Mesenchymal stem cell (in vitro differentiated cells and primary cell): ENCODE data around the gene HDAC4.

Experiments
- DNase-seq: peaks from one replicate; pipeline ENCODE4 v3.0.0-alpha.2; 2013
- H2AFZ ChIP-seq: one replicate; pipeline ENCODE4 v1.6.1; 2013; ENCODE audit warnings: low read depth, mild to moderate bottlenecking, control low read depth, inconsistent platforms, low read length, moderate library complexity
- H2AK5ac ChIP-seq: 2 replicates; pipeline ENCODE4 v1.6.1; 2013; ENCODE audit warnings: low read length, moderate library complexity, mild to moderate bottlenecking, inconsistent platforms; ENCODE audit not compliant: severe bottlenecking
- H2BK120ac ChIP-seq: one replicate; pipeline ENCODE4 v1.6.1; 2013; ENCODE audit warnings: low read depth, mild to moderate bottlenecking, inconsistent platforms, low read length, moderate library complexity
- H2BK12ac ChIP-seq, 2 experiments: one replicate each; pipeline ENCODE4 v1.6.1; 2013; ENCODE audit warnings: inconsistent platforms in 2 of 2, low read length in 2 of 2, mild to moderate bottlenecking in 2 of 2, moderate library complexity in 2 of 2, control low read depth in 1 of 2
- H2BK15ac ChIP-seq: one replicate; pipeline ENCODE4 v1.6.1; 2013; ENCODE audit warnings: mild to moderate bottlenecking, low read depth, inconsistent platforms; ENCODE audit not compliant: poor library complexity, severe bottlenecking
- H2BK5ac ChIP-seq: 2 replicates; pipeline ENCODE4 v1.6.1; 2013; ENCODE audit warnings: low read depth, mild to moderate bottlenecking, low read length, control low read depth, inconsistent platforms; ENCODE audit not compliant: poor library complexity, severe bottlenecking
- H3K14ac ChIP-seq, 2 experiments: one replicate each; pipeline ENCODE4 v1.6.1; 2013; ENCODE audit warnings: inconsistent platforms in 2 of 2, low read length in 2 of 2, control low read depth in 1 of 2, mild to moderate bottlenecking in 1 of 2, moderate library complexity in 1 of 2
- H3K18ac ChIP-seq, 2 experiments: one replicate each; pipeline ENCODE4 v1.6.1; 2013; ENCODE audit warnings: inconsistent platforms in 2 of 2, low read length in 2 of 2, control low read depth in 1 of 2, low read depth in 1 of 2, mild to moderate bottlenecking in 1 of 2
- H3K23ac ChIP-seq, 2 experiments: one replicate each; pipeline ENCODE4 v1.6.1; 2013; ENCODE audit warnings: inconsistent platforms in 2 of 2, low read length in 2 of 2, mild to moderate bottlenecking in 2 of 2, moderate library complexity in 2 of 2, control low read depth in 1 of 2
- H3K27ac ChIP-seq: 2 replicates; pipeline ENCODE4 v1.5.1; 2013; ENCODE audit warnings: mild to moderate bottlenecking, moderate library complexity, low read length, control low read depth, inconsistent platforms; ENCODE audit not compliant: poor library complexity, severe bottlenecking
- H3K27me3 ChIP-seq, 2 experiments: 2 replicates each; pipeline versions ENCODE4 v1.6.1 to v1.7.0; 2013; ENCODE audit warnings: low read length in 2 of 2, mild to moderate bottlenecking in 2 of 2, moderate library complexity in 2 of 2, control low read depth in 1 of 2, inconsistent platforms in 1 of 2; ENCODE audit not compliant: control insufficient read depth in 1 of 2, insufficient read depth in 1 of 2
- H3K36me3 ChIP-seq, 2 experiments: 2 replicates each; pipeline versions ENCODE4 v1.6.1 to v1.7.0; 2013; ENCODE audit warnings: low read length in 2 of 2, control low read depth in 1 of 2, inconsistent platforms in 1 of 2, low read depth in 1 of 2, mild to moderate bottlenecking in 1 of 2; ENCODE audit not compliant: insufficient read depth in 2 of 2, control insufficient read depth in 1 of 2
- H3K4ac ChIP-seq, 2 experiments: one replicate each; pipeline ENCODE4 v1.6.1; 2013; ENCODE audit warnings: inconsistent platforms in 2 of 2, low read length in 2 of 2, mild to moderate bottlenecking in 2 of 2, moderate library complexity in 2 of 2, control low read depth in 1 of 2, low read depth in 1 of 2
- H3K4me1 ChIP-seq: 2 replicates; pipeline ENCODE4 v1.6.1; 2013; ENCODE audit warnings: low read depth, low read length, control low read depth; ENCODE audit not compliant: control insufficient read depth, insufficient read depth
- H3K4me2 ChIP-seq: 2 replicates; pipeline ENCODE4 v1.6.1; 2013; ENCODE audit warnings: low read length, mild to moderate bottlenecking, inconsistent platforms; ENCODE audit not compliant: poor library complexity, severe bottlenecking
- H3K4me3 ChIP-seq, 2 experiments: 2 replicates each; pipeline versions ENCODE4 v1.5.1 to v1.7.0; 2013; ENCODE audit warnings: low read length in 2 of 2, mild to moderate bottlenecking in 2 of 2, control low read depth in 1 of 2, low read depth in 1 of 2; ENCODE audit not compliant: insufficient read depth in 1 of 2
- H3K79me1 ChIP-seq: replicated peaks from 2 replicates; pipeline ENCODE4 v1.6.1; 2013; ENCODE audit warnings: mild to moderate bottlenecking, control low read depth, low read length, inconsistent platforms; ENCODE audit not compliant: poor library complexity, severe bottlenecking
- H3K9ac ChIP-seq: 2 replicates; pipeline ENCODE4 v1.7.0; 2013; ENCODE audit warnings: mild to moderate bottlenecking, low read length, moderate library complexity
- H3K9me3 ChIP-seq: 2 replicates; pipeline ENCODE4 v1.7.0; 2013; ENCODE audit warnings: mild to moderate bottlenecking, low read length; ENCODE audit not compliant: control insufficient read depth
- H4K8ac ChIP-seq: one replicate; pipeline ENCODE4 v1.6.1; 2013; ENCODE audit warnings: inconsistent platforms, mild to moderate bottlenecking, low read length, moderate library complexity
- H4K91ac ChIP-seq: one replicate; pipeline ENCODE4 v1.6.1; 2013; ENCODE audit warnings: mild to moderate bottlenecking, low read length, inconsistent platforms
- WGBS: methylation state at CpG from one replicate; pipeline ENCODE4 v1.1.7; 2013; ENCODE audit warnings: mixed read lengths; 5-methylcytosine and 5-hydroxymethylcytosine counted together

HDAC4 gene

GRCh38 chr2:239399433-239399920 lies 1.3 kb downstream of the HDAC4 start:
- H4K8ac ChIP-seq = no peak overlapping the region
- peak overlapping the region in 1 of 2 experiments; percentile 33 for H3K4ac ChIP-seq
- no peak overlapping the region for H2AK5ac ChIP-seq
- H3K9ac ChIP-seq = peak overlapping the region; percentile 84
- no peak overlapping the region for H3K14ac ChIP-seq
- peaks cover 0 to 8% of the 10 kb centered on the region in 2 experiments for H3K36me3 ChIP-seq
- no peak overlapping the region for H2AFZ ChIP-seq
- H2BK15ac ChIP-seq = no peak overlapping the region
- H3K4me3 ChIP-seq = peak overlapping the region in 1 of 2 experiments; percentile 78
- no peak overlapping the region for H2BK5ac ChIP-seq
- no peak overlapping the region for H2BK120ac ChIP-seq
- no peak overlapping the region for H4K91ac ChIP-seq
- H3K18ac ChIP-seq = no peak overlapping the region
- peak overlapping the region; percentile 90 for H3K4me2 ChIP-seq
- peaks cover 28% of the 10 kb centered on the region for H3K79me1 ChIP-seq
- WGBS = 14% methylated on average over 6 of the region's 8 CpGs
- H3K23ac ChIP-seq = no peak overlapping the region
- DNase-seq = peak; percentile 59
- no peaks in the 10 kb centered on the region for H3K9me3 ChIP-seq
- no peak overlapping the region for H2BK12ac ChIP-seq
- H3K4me1 ChIP-seq = peaks cover 20% of the 10 kb centered on the region
- H3K27ac ChIP-seq = no peak overlapping the region
- no peaks in the 10 kb centered on the region for H3K27me3 ChIP-seq

GRCh38 chr2:239398521-239398921 lies 2.3 kb downstream of the HDAC4 start:
- no peaks in the 10 kb centered on the region for H3K9me3 ChIP-seq
- no peak overlapping the region for H2AK5ac ChIP-seq
- no peak overlapping the region for H2AFZ ChIP-seq
- H3K79me1 ChIP-seq = peaks cover 30% of the 10 kb centered on the region
- H3K18ac ChIP-seq = peak overlapping the region in 1 of 2 experiments; percentile 32
- peak overlapping the region in 1 of 2 experiments; percentile 42 for H3K4ac ChIP-seq
- no peak overlapping the region for H3K27ac ChIP-seq
- H3K23ac ChIP-seq = peak overlapping the region in 1 of 2 experiments; percentile 83
- no peak overlapping the region for H2BK5ac ChIP-seq
- H4K91ac ChIP-seq = no peak overlapping the region
- H3K27me3 ChIP-seq = no peaks in the 10 kb centered on the region
- no peak overlapping the region for H3K4me2 ChIP-seq
- 81% methylated on average over 10 of the region's 10 CpGs for WGBS
- peak overlapping the region; percentile 84 for H3K9ac ChIP-seq
- no peak overlapping the region for H4K8ac ChIP-seq
- peak overlapping the region in 1 of 2 experiments; percentile 78 for H3K4me3 ChIP-seq
- H3K4me1 ChIP-seq = peaks cover 24% of the 10 kb centered on the region
- H2BK120ac ChIP-seq = no peak overlapping the region
- H2BK12ac ChIP-seq = no peak overlapping the region
- peaks cover 0 to 8% of the 10 kb centered on the region in 2 experiments for H3K36me3 ChIP-seq
- no peak overlapping the region for H2BK15ac ChIP-seq
- peak overlapping the region in 1 of 2 experiments; percentile 3 for H3K14ac ChIP-seq
- peak; percentile 9 for DNase-seq

GRCh38 chr2:239397931-239398471 lies 2.8 kb downstream of the HDAC4 start:
- Histone ChIP-seq H3K9me3 (no peaks in the 10 kb centered on the region), H3K4me3 (no peak overlapping the region), H4K91ac (no peak overlapping the region), H3K18ac (no peak overlapping the region), H3K9ac (peak overlapping the region; percentile 84), H3K36me3 (peaks cover 0 to 8% of the 10 kb centered on the region in 2 experiments), H3K27me3 (no peaks in the 10 kb centered on the region), H2BK120ac (no peak overlapping the region), H3K4me2 (no peak overlapping the region), H4K8ac (peak overlapping the region; percentile 7), H3K23ac (no peak overlapping the region), H2AFZ (no peak overlapping the region), H2AK5ac (no peak overlapping the region), H3K27ac (no peak overlapping the region), H2BK12ac (no peak overlapping the region), H2BK15ac (no peak overlapping the region), H3K79me1 (peaks cover 33% of the 10 kb centered on the region), H3K14ac (no peak overlapping the region), H3K4me1 (peaks cover 29% of the 10 kb centered on the region), H2BK5ac (no peak overlapping the region), H3K4ac (no peak overlapping the region)
- no peak for DNase-seq
- 93% methylated on average over 15 of the region's 16 CpGs for WGBS

- Histone ChIP-seq H3K9ac (no peak overlapping the region), H2BK12ac (no peak overlapping the region), H4K8ac (peak overlapping the region; percentile 14), H3K4me1 (peaks cover 36% of the 10 kb centered on the region), H3K36me3 (peaks cover 0 to 8% of the 10 kb centered on the region in 2 experiments), H3K4ac (no peak overlapping the region), H3K4me3 (no peak overlapping the region), H3K79me1 (peaks cover 39% of the 10 kb centered on the region), H2AK5ac (no peak overlapping the region), H2AFZ (no peak overlapping the region), H3K23ac (no peak overlapping the region), H2BK5ac (no peak overlapping the region), H4K91ac (peak overlapping the region; percentile 41), H3K18ac (no peak overlapping the region), H3K27me3 (no peaks in the 10 kb centered on the region), H3K4me2 (no peak overlapping the region), H2BK120ac (no peak overlapping the region), H3K14ac (no peak overlapping the region), H2BK15ac (no peak overlapping the region), H3K9me3 (no peaks in the 10 kb centered on the region), H3K27ac (no peak overlapping the region)
- DNase-seq = no peak
- 90% methylated on average over 16 of the region's 19 CpGs for WGBS
Measured at GRCh38 chr2:239396881-239397681, 3.7 kb downstream of the HDAC4 start.
